Astrocyte (in vitro differentiated cells and primary cell): ENCODE results near the gene CDH8. TPM values are rescaled to one million over a fixed set of nuclear protein-coding genes. Genes with fewer than 3 reads are reported as not detected.
A peak's percentile ranks its signal among the peaks of the same experiment; 100 is the strongest.

ENCODE experiments used
- DNase-seq: peaks from one replicate; pipeline ENCODE4 v3.0.0-alpha.2; 2010; ENCODE audit warnings: low read depth
- FAIRE-seq: peaks from 2 replicates; lab custom pipeline; 2011; peaks lifted over from hg19 to GRCh38; lab: Jason Lieb, UNC
- H2AFZ ChIP-seq: 2 replicates; pipeline ENCODE4 v1.6.0; 2012; ENCODE audit warnings: low read depth, low read length, inconsistent platforms
- H3K27ac ChIP-seq: 2 replicates; pipeline ENCODE4 v1.5.1; 2011; ENCODE audit warnings: low read depth, low read length, inconsistent platforms
- H3K27me3 ChIP-seq: 2 replicates; pipeline ENCODE4 v1.6.0; 2011; ENCODE audit warnings: low read length, inconsistent platforms; ENCODE audit not compliant: insufficient read depth
- H3K36me3 ChIP-seq: 2 replicates; pipeline ENCODE4 v1.5.1; 2011; ENCODE audit warnings: low read length, inconsistent platforms; ENCODE audit not compliant: insufficient read depth
- H3K4me1 ChIP-seq: 2 replicates; pipeline ENCODE4 v1.5.1; 2011; ENCODE audit warnings: low read length, inconsistent platforms; ENCODE audit not compliant: insufficient read depth
- H3K4me2 ChIP-seq: 2 replicates; pipeline ENCODE4 v1.6.0; 2012; ENCODE audit warnings: low read length, inconsistent platforms
- H3K4me3 ChIP-seq: 2 replicates; pipeline ENCODE4 v1.5.1; 2011; ENCODE audit warnings: low read depth, mild to moderate bottlenecking, low read length, inconsistent platforms; ENCODE audit not compliant: insufficient read depth
- H3K79me2 ChIP-seq: 2 replicates; pipeline ENCODE4 v1.6.0; 2012; ENCODE audit warnings: mild to moderate bottlenecking, low read length, inconsistent platforms; ENCODE audit not compliant: insufficient read depth
- H3K9ac ChIP-seq: 2 replicates; pipeline ENCODE4 v1.6.0; 2012; ENCODE audit warnings: mild to moderate bottlenecking, low read length, inconsistent platforms
- H3K9me3 ChIP-seq: 2 replicates; pipeline ENCODE4 v1.5.1; 2012; ENCODE audit warnings: low read depth, mild to moderate bottlenecking, low read length, inconsistent platforms; ENCODE audit not compliant: insufficient read depth
- H4K20me1 ChIP-seq: 2 replicates; pipeline ENCODE4 v1.6.0; 2012; ENCODE audit warnings: low read length, inconsistent platforms; ENCODE audit not compliant: insufficient read depth
- H3K27ac Mint-ChIP-seq: one replicate; pipeline ENCODE4 v1.8.0; 2021; ENCODE audit warnings: mild to moderate bottlenecking, mixed read lengths; ENCODE audit not compliant: unreplicated experiment
- H3K27me3 Mint-ChIP-seq: one replicate; pipeline ENCODE4 v1.8.0; 2021; ENCODE audit warnings: low read depth, mixed read lengths; ENCODE audit not compliant: unreplicated experiment
- H3K36me3 Mint-ChIP-seq: one replicate; pipeline ENCODE4 v1.8.0; 2021; ENCODE audit warnings: low read depth, mixed read lengths; ENCODE audit not compliant: unreplicated experiment
- H3K4me1 Mint-ChIP-seq: one replicate; pipeline ENCODE4 v1.8.0; 2021; ENCODE audit warnings: low read depth, mixed read lengths; ENCODE audit not compliant: unreplicated experiment
- H3K4me3 Mint-ChIP-seq: one replicate; pipeline ENCODE4 v1.8.0; 2021; ENCODE audit warnings: mild to moderate bottlenecking, moderate library complexity, mixed read lengths; ENCODE audit not compliant: unreplicated experiment
- H3K9me3 Mint-ChIP-seq: one replicate; pipeline ENCODE4 v1.8.0; 2021; ENCODE audit warnings: mild to moderate bottlenecking, mixed read lengths; ENCODE audit not compliant: unreplicated experiment
- CTCF ChIP-seq: IDR thresholded peaks from 2 replicates; pipeline ENCODE4 v1.5.1; 2011; ENCODE audit warnings: low read depth, mild to moderate bottlenecking, inconsistent platforms, low read length, moderate library complexity; ENCODE audit not compliant: insufficient read depth
- EZH2 ChIP-seq: IDR thresholded peaks from 2 replicates; pipeline ENCODE4 v1.6.1; 2012; ENCODE audit warnings: mild to moderate bottlenecking, low read length, inconsistent platforms; ENCODE audit not compliant: insufficient read depth
- total RNA-seq: library from RNA; stranded (reverse); gene quantifications from 2 replicates; pipeline ENCODE4 v1.2.1, GENCODE V29; 2021

CDH8 gene
- total RNA-seq, 1 donor from 2014 or later, result 17.5 TPM

GRCh38 chr16:62034231-62035114 is 1.8 kb downstream of the CDH8 start:
- peaks cover 9% of the 10 kb centered on the region for H3K4me1 ChIP-seq
- no peak overlapping the region for H3K27ac ChIP-seq
- H4K20me1 ChIP-seq, result no peaks in the 10 kb centered on the region
- H3K4me1 Mint-ChIP-seq, result peaks cover 20% of the 10 kb centered on the region
- no peaks in the 10 kb centered on the region for H3K9me3 ChIP-seq
- peak overlapping the region; percentile 57 for H3K4me3 ChIP-seq
- peak overlapping the region; percentile 82 for H3K4me2 ChIP-seq
- TF ChIP-seq CTCF, result no peak
- peak; percentile 18 for TF ChIP-seq EZH2
- peaks cover 48% of the 10 kb centered on the region for H3K27me3 ChIP-seq
- peak overlapping the region; percentile 91 for H3K4me3 Mint-ChIP-seq
- peak overlapping the region; percentile 34 for H3K9ac ChIP-seq
- no peak for DNase-seq
- peak overlapping the region; percentile 39 for H2AFZ ChIP-seq
- H3K36me3 Mint-ChIP-seq, result no peaks in the 10 kb centered on the region
- peaks cover 38% of the 10 kb centered on the region for H3K27me3 Mint-ChIP-seq
- H3K36me3 ChIP-seq, result no peaks in the 10 kb centered on the region
- H3K27ac Mint-ChIP-seq, result peak overlapping the region; percentile 34
- FAIRE-seq, result no peak
- no peaks in the 10 kb centered on the region for H3K79me2 ChIP-seq
- H3K9me3 Mint-ChIP-seq, result no peaks in the 10 kb centered on the region

GRCh38 chr16:62033065-62033464 is 3.2 kb downstream of the CDH8 start:
- no peak for FAIRE-seq
- peaks cover 18% of the 10 kb centered on the region for H3K4me1 Mint-ChIP-seq
- peaks cover 29% of the 10 kb centered on the region for H3K27me3 Mint-ChIP-seq
- Histone ChIP-seq H3K36me3 (no peaks in the 10 kb centered on the region), H3K4me2 (peak overlapping the region; percentile 11), H3K79me2 (no peaks in the 10 kb centered on the region), H3K4me3 (no peak overlapping the region), H3K4me1 (peaks cover 9% of the 10 kb centered on the region), H3K9me3 (no peaks in the 10 kb centered on the region), H4K20me1 (no peaks in the 10 kb centered on the region), H2AFZ (no peak overlapping the region), H3K27ac (no peak overlapping the region), H3K27me3 (peaks cover 47% of the 10 kb centered on the region), H3K9ac (no peak overlapping the region)
- no peak for DNase-seq
- no peak overlapping the region for H3K27ac Mint-ChIP-seq
- H3K36me3 Mint-ChIP-seq, result no peaks in the 10 kb centered on the region
- H3K9me3 Mint-ChIP-seq, result no peaks in the 10 kb centered on the region
- H3K4me3 Mint-ChIP-seq, result no peak overlapping the region
- TF ChIP-seq EZH2 (no peak), CTCF (no peak)

GRCh38 chr16:62029947-62030346 is 6.3 kb downstream of the CDH8 start:
- TF ChIP-seq EZH2, result no peak
- no peak for TF ChIP-seq CTCF
- no peak overlapping the region for H3K4me2 ChIP-seq
- H2AFZ ChIP-seq, result no peak overlapping the region
- H3K27ac ChIP-seq, result no peak overlapping the region
- Mint-ChIP-seq H3K36me3 (no peaks in the 10 kb centered on the region), H3K27ac (no peak overlapping the region), H3K9me3 (no peaks in the 10 kb centered on the region), H3K27me3 (peaks cover 7% of the 10 kb centered on the region), H3K4me1 (peaks cover 18% of the 10 kb centered on the region), H3K4me3 (no peak overlapping the region)
- no peaks in the 10 kb centered on the region for H4K20me1 ChIP-seq
- H3K9me3 ChIP-seq, result no peaks in the 10 kb centered on the region
- H3K4me3 ChIP-seq, result no peak overlapping the region
- peaks cover 4% of the 10 kb centered on the region for H3K4me1 ChIP-seq
- no peak overlapping the region for H3K9ac ChIP-seq
- peaks cover 25% of the 10 kb centered on the region for H3K27me3 ChIP-seq
- no peaks in the 10 kb centered on the region for H3K79me2 ChIP-seq
- H3K36me3 ChIP-seq, result no peaks in the 10 kb centered on the region
- FAIRE-seq (no peak), DNase-seq (no peak)
